GM21825 (cell line): ENCODE results near the gene DNAJC11.
"Not testable (repeated sequence)": the region's sequence is repeated elsewhere in the genome, so short reads cannot be mapped to it uniquely, and the experiment has no call there.

ENCODE experiments used
- ATAC-seq: cut with Tn5 transposase; IDR thresholded peaks from one replicate; pipeline ENCODE4 v1.9.1; 2021; ENCODE audit warnings: mild to moderate bottlenecking, moderate library complexity; ENCODE audit not compliant: unreplicated experiment

Gene DNAJC11

GRCh38 chr1:6701437-6702153 is at the start of gene DNAJC11:
DNAJC11 (minus strand) TSS chr1:6701816; CDS start chr1:6701800, 16 bp downstream.
- ATAC-seq, result peak; percentile 90

GRCh38 chr1:6750490-6750889 is 48.9 kb upstream of the DNAJC11 start:
- no peak for ATAC-seq

GRCh38 chr1:6747674-6748073 is 46.1 kb upstream of the DNAJC11 start:
- no peak for ATAC-seq

- no peak for ATAC-seq
Observed at GRCh38 chr1:6745073-6745472, 43.5 kb upstream of the DNAJC11 start.

GRCh38 chr1:6743189-6744101 is 41.8 kb upstream of the DNAJC11 start:
- no peak for ATAC-seq

GRCh38 chr1:6742676-6743188 is 41.1 kb upstream of the DNAJC11 start:
- not testable (repeated sequence) for ATAC-seq

GRCh38 chr1:6738987-6739676 is 37.5 kb upstream of the DNAJC11 start:
- ATAC-seq, result no peak

GRCh38 chr1:6732942-6733341 is 31.3 kb upstream of the DNAJC11 start:
- no peak for ATAC-seq

- ATAC-seq, result no peak
Observed at GRCh38 chr1:6731905-6732304, 30.3 kb upstream of the DNAJC11 start.

GRCh38 chr1:6730880-6731279 is 29.3 kb upstream of the DNAJC11 start:
- ATAC-seq, result no peak

GRCh38 chr1:6730473-6730872 is 28.9 kb upstream of the DNAJC11 start:
- ATAC-seq, result no peak

- ATAC-seq, result no peak
Observed at GRCh38 chr1:6727535-6727934, 25.9 kb upstream of the DNAJC11 start.

- ATAC-seq, result no peak
Observed at GRCh38 chr1:6726253-6726652, 24.6 kb upstream of the DNAJC11 start.

- ATAC-seq, result no peak
Observed at GRCh38 chr1:6724517-6725141, 23.0 kb upstream of the DNAJC11 start.

- ATAC-seq, result no peak
Observed at GRCh38 chr1:6723621-6724428, 22.2 kb upstream of the DNAJC11 start.

- no peak for ATAC-seq
Observed at GRCh38 chr1:6711174-6711573, 9.6 kb upstream of the DNAJC11 start.

GRCh38 chr1:6704746-6705145 is 3.1 kb upstream of the DNAJC11 start:
- ATAC-seq, result no peak

GRCh38 chr1:6703016-6703415 is 1.4 kb upstream of the DNAJC11 start:
- no peak for ATAC-seq

GRCh38 chr1:6700853-6701436 is 671 bp downstream of the DNAJC11 start:
- no peak for ATAC-seq

- ATAC-seq, result not testable (repeated sequence)
Observed at GRCh38 chr1:6699915-6700314, 1.7 kb downstream of the DNAJC11 start.
